ENCODE data around the gene CFAP99. TPM values are rescaled to one million over a fixed set of nuclear protein-coding genes. Genes with fewer than 3 reads are reported as not detected.
A peak's percentile ranks its signal among the peaks of the same experiment; 100 is the strongest.

Gene CFAP99
- total and polyA plus RNA-seq, 9 of the 15 experiments (the other 6 are each of a cell fraction or from before 2014, with no cell fraction given) = 0.07 to 0.18 (median 0.09) TPM; not detected in 6

DNA sequence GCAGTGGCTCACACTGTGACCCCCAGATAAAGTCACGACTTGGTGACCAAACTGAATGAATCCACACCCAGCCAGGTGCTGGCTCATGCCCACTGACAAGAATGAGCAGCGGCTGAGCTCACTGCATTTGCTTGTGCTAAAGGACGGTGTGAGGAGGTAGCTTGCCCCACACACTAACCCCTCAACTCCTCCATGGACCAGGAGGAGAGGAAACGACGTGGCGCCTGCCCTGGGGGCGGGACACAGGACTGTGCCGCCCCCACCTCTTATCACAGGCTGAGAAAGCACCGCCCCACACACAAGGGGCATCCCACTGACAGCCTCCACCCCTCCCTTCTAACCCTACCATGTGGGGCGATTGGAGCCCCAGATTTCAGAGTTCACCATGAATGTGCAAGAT is 43.3 kb upstream of the CFAP99 start (continued):
- TF ChIP-seq ZKSCAN1 (IDR thresholded peaks at IDR 0.05; ENCODE audit: low read depth, low read length) = no peak
- TF ChIP-seq, protein P1, sequence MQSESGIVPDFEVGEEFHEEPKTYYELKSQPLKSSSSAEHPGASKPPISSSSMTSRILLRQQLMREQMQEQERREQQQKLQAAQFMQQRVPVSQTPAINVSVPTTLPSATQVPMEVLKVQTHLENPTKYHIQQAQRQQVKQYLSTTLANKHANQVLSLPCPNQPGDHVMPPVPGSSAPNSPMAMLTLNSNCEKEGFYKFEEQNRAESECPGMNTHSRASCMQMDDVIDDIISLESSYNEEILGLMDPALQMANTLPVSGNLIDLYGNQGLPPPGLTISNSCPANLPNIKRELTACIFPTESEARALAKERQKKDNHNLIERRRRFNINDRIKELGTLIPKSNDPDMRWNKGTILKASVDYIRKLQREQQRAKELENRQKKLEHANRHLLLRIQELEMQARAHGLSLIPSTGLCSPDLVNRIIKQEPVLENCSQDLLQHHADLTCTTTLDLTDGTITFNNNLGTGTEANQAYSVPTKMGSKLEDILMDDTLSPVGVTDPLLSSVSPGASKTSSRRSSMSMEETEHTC (IDR thresholded peaks at IDR 0.05) = no peak
- TF ChIP-seq YBX1 (IDR thresholded peaks at IDR 0.05) = no peak
- peak; percentile 41; the same call in 1 of the 2 replicates for TF ChIP-seq GABPB1 (CRISPR knock-in tag; IDR thresholded peaks at IDR 0.05)
- no peak for TF ChIP-seq TAF9B (IDR thresholded peaks at IDR 0.05; ENCODE audit: partially characterized antibody)
- TF ChIP-seq NCOA2 (IDR thresholded peaks at IDR 0.05; ENCODE audit: partially characterized antibody in 2 of 2) = no peak
- TF ChIP-seq CREB1 (IDR thresholded peaks at IDR 0.05) = no peak
- TF ChIP-seq CREB1 (CRISPR knock-in tag; IDR thresholded peaks at IDR 0.05) = peak; percentile 25; the same call in 1 of the 2 replicates
- peak; percentile 54; the same call in 1 of the 2 replicates for TF ChIP-seq POLR2A (conservative IDR thresholded peaks at IDR 0.05)
- peak; percentile 17; the same call in 1 of the 2 replicates for TF ChIP-seq CBFA2T3 (IDR thresholded peaks at IDR 0.05)
- TF ChIP-seq STAG1 (CRISPR knock-in tag; IDR thresholded peaks at IDR 0.05; ENCODE audit: borderline replicate concordance) = no peak
- no peak for TF ChIP-seq ZEB2 (IDR thresholded peaks at IDR 0.05)
- TF ChIP-seq ZNF695 (CRISPR knock-in tag; IDR thresholded peaks at IDR 0.05) = no peak
- TF ChIP-seq ZNF644 (tag; IDR thresholded peaks at IDR 0.05; ENCODE audit: low read depth) = no peak
- no peak for TF ChIP-seq NCOA1 (IDR thresholded peaks at IDR 0.05; ENCODE audit: low read depth)
- TF ChIP-seq, protein P2, sequence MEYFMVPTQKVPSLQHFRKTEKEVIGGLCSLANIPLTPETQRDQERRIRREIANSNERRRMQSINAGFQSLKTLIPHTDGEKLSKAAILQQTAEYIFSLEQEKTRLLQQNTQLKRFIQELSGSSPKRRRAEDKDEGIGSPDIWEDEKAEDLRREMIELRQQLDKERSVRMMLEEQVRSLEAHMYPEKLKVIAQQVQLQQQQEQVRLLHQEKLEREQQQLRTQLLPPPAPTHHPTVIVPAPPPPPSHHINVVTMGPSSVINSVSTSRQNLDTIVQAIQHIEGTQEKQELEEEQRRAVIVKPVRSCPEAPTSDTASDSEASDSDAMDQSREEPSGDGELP (CRISPR knock-in tag; IDR thresholded peaks at IDR 0.05; ENCODE audit: borderline replicate concordance) = peak; percentile 53
- no peak for TF ChIP-seq PRMT5 (CRISPR knock-in tag; IDR thresholded peaks at IDR 0.05)
- no peak for TF ChIP-seq ZNF79 (CRISPR knock-in tag; IDR thresholded peaks at IDR 0.05; ENCODE audit: low read depth)
- TF ChIP-seq MYNN (IDR thresholded peaks at IDR 0.05) = no peak
- no peak for TF ChIP-seq MYNN (CRISPR knock-in tag; IDR thresholded peaks at IDR 0.05)
- no peak for TF ChIP-seq FOXK1 (CRISPR knock-in tag; IDR thresholded peaks at IDR 0.05; ENCODE audit: borderline replicate concordance)
- TF ChIP-seq NFE2L1 (tag; IDR thresholded peaks at IDR 0.05; ENCODE audit: borderline replicate concordance, low read depth) = no peak
- no peak for TF ChIP-seq HNRNPK (IDR thresholded peaks at IDR 0.05; ENCODE audit: low read depth, low read length, poor library complexity, severe bottlenecking)
- 0 out of 2 replicates have a peak, but pooled peaks have one; percentile 10 for TF ChIP-seq SOX6 (IDR thresholded peaks at IDR 0.05)
- no peak for TF ChIP-seq RBM22 (IDR thresholded peaks at IDR 0.05; ENCODE audit: low read depth, low read length, poor library complexity, severe bottlenecking)
- TF ChIP-seq, protein P3, sequence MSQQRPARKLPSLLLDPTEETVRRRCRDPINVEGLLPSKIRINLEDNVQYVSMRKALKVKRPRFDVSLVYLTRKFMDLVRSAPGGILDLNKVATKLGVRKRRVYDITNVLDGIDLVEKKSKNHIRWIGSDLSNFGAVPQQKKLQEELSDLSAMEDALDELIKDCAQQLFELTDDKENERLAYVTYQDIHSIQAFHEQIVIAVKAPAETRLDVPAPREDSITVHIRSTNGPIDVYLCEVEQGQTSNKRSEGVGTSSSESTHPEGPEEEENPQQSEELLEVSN (IDR thresholded peaks at IDR 0.05; ENCODE audit: borderline replicate concordance in 1 of 2, extremely low read depth in 1 of 2, insufficient read depth in 1 of 2, insufficient read length in 1 of 2, low read depth in 1 of 2, low read length in 1 of 2, poor library complexity in 1 of 2, severe bottlenecking in 1 of 2) = peak; percentile 12 to 46
- TF ChIP-seq CTBP1 (IDR thresholded peaks at IDR 0.05; ENCODE audit: borderline replicate concordance) = peak; percentile 16; the same call in 1 of the 2 replicates

All from K562 (cell line).